ENCODE data around the gene PPFIA1. TPM values are rescaled to one million over a fixed set of nuclear protein-coding genes. Genes with fewer than 3 reads are reported as not detected.

Gene PPFIA1
- total and polyA plus RNA-seq, 10 of the 15 experiments (the other 5 are each of a cell fraction or from before 2014, with no cell fraction given), result 5.2 to 26.2 (median 15.8) TPM

DNA sequence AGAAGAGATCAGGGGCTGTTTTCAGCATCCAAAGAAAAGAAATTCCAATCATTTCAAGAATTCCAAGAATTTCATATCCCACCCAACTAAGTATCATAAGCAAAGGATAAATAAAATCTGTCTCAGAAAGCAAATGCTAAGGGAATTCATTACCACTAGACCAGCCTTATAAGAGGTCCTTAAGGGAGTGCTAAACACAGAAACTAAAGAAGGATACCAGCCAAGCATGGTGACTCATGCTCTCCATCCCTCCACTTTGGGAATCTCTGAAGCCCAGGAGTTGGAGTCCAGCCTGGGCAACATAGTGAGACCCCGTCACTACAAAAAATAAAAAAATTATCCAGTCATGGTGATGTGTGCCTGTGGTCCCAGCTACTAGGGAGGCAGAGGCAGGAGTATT lies 49.6 kb upstream of the PPFIA1 start:
- peaks cover 0 to 2% of the 10 kb centered on the region in 2 experiments; a peak in 3 of 4 replicates for H3K27me3 ChIP-seq (replicated peaks in 1 of 2; ENCODE audit: control insufficient read depth in 2 of 2, insufficient read depth in 2 of 2, low read length in 1 of 2)
- WGBS (ENCODE audit: insufficient coverage, insufficient replicate concordance, low lambda C conversion rate, missing lambda C conversion rate), result 30% methylated on average over 1 of the region's 1 CpG
- no peak for TF ChIP-seq NFIC (IDR thresholded peaks at IDR 0.05; ENCODE audit: low read depth, low read length)
- no peak for TF ChIP-seq PBX3 (IDR thresholded peaks at IDR 0.05; ENCODE audit: insufficient replicate concordance, low read depth, low read length)

DNA sequence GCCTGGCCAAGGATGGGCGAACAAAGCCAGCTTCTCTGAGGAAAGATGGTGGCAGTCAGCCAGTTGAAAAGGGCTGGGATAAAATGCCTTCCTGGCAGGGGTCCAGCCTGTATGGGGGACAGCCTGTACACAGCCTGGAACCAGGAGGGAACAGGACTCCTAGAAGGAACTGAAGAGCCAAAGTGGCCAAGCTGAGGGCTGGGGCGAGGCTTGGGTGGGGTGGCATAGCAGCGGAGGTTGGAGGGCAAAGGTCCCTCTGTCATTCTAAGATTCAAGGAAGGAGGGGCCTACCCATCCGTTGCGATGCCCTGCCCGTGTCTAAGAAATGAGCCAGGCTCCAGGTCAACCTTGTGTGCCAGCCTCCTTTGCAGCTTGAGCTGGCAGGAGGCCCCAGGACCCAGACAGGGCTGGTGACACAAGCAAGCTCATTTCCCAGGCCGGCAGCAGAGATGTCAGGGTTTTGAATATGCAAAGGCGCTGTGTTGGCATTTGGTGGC lies 44.8 kb upstream of the PPFIA1 start:
- RAD21 ChIA-PET (ENCODE audit: unreplicated experiment), result no interaction called here
- no peaks in the 10 kb centered on the region for H3K79me2 ChIP-seq (ENCODE audit: control insufficient read depth, insufficient read depth, low read length)
- intact Hi-C loops (cut with micrococcal nuclease; ENCODE audit: unreplicated experiment) (no loop called here), in situ Hi-C loops (cut with MboI) (no loop called here)
- H4K20me1 ChIP-seq (ENCODE audit: control insufficient read depth, insufficient read depth), result no peaks in the 10 kb centered on the region
- H3K9ac ChIP-seq (ENCODE audit: control insufficient read depth, insufficient read depth, low read length), result no peak overlapping the region
- no peak for FAIRE-seq
- no peaks in the 10 kb centered on the region for H3K4me1 ChIP-seq (ENCODE audit: control insufficient read depth, insufficient read depth, low read length)
- H3K4me2 ChIP-seq (ENCODE audit: control insufficient read depth, insufficient read depth), result no peak overlapping the region
- WGBS (ENCODE audit: insufficient coverage, insufficient replicate concordance, low lambda C conversion rate, missing lambda C conversion rate), result 41% methylated on average over 8 of the region's 8 CpGs
- CTCF ChIA-PET, result interaction anchor here (1.3 kb wide), 1 partner anchor 21 kb away, joined by 4 read pairs; no protein-coding TSS in a partner anchor
- POLR2A ChIA-PET, result no interaction called here
- peaks cover 0 to 4% of the 10 kb centered on the region in 2 experiments; a peak in 3 of 4 replicates for H3K27me3 ChIP-seq (replicated peaks in 1 of 2; ENCODE audit: control insufficient read depth in 2 of 2, insufficient read depth in 2 of 2, low read length in 1 of 2)
- no TSS peak for BruUV-seq (replicated peaks)
- no peak for ATAC-seq
- H2AFZ ChIP-seq (ENCODE audit: control insufficient read depth, low read depth, low read length), result no peak overlapping the region
- no peaks in the 10 kb centered on the region for H3K36me3 ChIP-seq (ENCODE audit: control insufficient read depth in 2 of 2, insufficient read depth in 2 of 2, low read length in 1 of 2)
- no peak for DNase-seq (ENCODE audit: low read depth, low spot score)
- no peaks in the 10 kb centered on the region; the same call in 2 of the 3 replicates for H3K9me3 ChIP-seq (replicated peaks; ENCODE audit: control insufficient read depth, insufficient read depth, low read length)
- no peak overlapping the region for H3K4me3 ChIP-seq
- no peak overlapping the region for H3K27ac ChIP-seq (ENCODE audit: control insufficient read depth, insufficient read depth)
- SMC1A ChIA-PET (ENCODE audit: uncharacterized antibody, unreplicated experiment), result no interaction called here
- no peak for TF ChIP-seq MAX (IDR thresholded peaks at IDR 0.05; ENCODE audit: low read depth, low read length)
- no peak for TF ChIP-seq CREM (IDR thresholded peaks at IDR 0.05; ENCODE audit: low read depth)
- TF ChIP-seq, protein P1, sequence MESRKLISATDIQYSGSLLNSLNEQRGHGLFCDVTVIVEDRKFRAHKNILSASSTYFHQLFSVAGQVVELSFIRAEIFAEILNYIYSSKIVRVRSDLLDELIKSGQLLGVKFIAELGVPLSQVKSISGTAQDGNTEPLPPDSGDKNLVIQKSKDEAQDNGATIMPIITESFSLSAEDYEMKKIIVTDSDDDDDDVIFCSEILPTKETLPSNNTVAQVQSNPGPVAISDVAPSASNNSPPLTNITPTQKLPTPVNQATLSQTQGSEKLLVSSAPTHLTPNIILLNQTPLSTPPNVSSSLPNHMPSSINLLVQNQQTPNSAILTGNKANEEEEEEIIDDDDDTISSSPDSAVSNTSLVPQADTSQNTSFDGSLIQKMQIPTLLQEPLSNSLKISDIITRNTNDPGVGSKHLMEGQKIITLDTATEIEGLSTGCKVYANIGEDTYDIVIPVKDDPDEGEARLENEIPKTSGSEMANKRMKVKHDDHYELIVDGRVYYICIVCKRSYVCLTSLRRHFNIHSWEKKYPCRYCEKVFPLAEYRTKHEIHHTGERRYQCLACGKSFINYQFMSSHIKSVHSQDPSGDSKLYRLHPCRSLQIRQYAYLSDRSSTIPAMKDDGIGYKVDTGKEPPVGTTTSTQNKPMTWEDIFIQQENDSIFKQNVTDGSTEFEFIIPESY (IDR thresholded peaks at IDR 0.05), result no peak
- TF ChIP-seq MEF2A (IDR thresholded peaks at IDR 0.05; ENCODE audit: insufficient read depth, low read depth, low read length), result no peak
- no peak for TF ChIP-seq STAT3 (IDR thresholded peaks at IDR 0.05; ENCODE audit: low read depth, low read length)
- no peak for TF ChIP-seq KAT2A (conservative IDR thresholded peaks at IDR 0.05; ENCODE audit: control insufficient read depth, low read depth, low read length)
- TF ChIP-seq LARP7 (IDR thresholded peaks at IDR 0.05), result no peak
- TF ChIP-seq ESRRA (IDR thresholded peaks at IDR 0.05; ENCODE audit: low read length), result no peak
- TF ChIP-seq, protein P2, sequence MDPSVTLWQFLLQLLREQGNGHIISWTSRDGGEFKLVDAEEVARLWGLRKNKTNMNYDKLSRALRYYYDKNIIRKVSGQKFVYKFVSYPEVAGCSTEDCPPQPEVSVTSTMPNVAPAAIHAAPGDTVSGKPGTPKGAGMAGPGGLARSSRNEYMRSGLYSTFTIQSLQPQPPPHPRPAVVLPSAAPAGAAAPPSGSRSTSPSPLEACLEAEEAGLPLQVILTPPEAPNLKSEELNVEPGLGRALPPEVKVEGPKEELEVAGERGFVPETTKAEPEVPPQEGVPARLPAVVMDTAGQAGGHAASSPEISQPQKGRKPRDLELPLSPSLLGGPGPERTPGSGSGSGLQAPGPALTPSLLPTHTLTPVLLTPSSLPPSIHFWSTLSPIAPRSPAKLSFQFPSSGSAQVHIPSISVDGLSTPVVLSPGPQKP (IDR thresholded peaks at IDR 0.05; ENCODE audit: low read depth, low read length), result no peak
- TF ChIP-seq NFYB (IDR thresholded peaks at IDR 0.05; ENCODE audit: insufficient read depth, low read depth, low read length), result no peak
- TF ChIP-seq POLR2A (IDR thresholded peaks at IDR 0.05; ENCODE audit: low read depth, low read length), result no peak
- no peak for TF ChIP-seq YY1 (IDR thresholded peaks at IDR 0.05; ENCODE audit: low read depth, low read length)

More for the DNA sequence above, 49.6 kb upstream of the PPFIA1 start:
- H3K9ac ChIP-seq (ENCODE audit: control insufficient read depth, insufficient read depth, low read length), result no peak overlapping the region
- no peaks in the 10 kb centered on the region for H3K4me1 ChIP-seq (ENCODE audit: control insufficient read depth, insufficient read depth, low read length)
- SMC1A ChIA-PET (ENCODE audit: uncharacterized antibody, unreplicated experiment), result interaction anchor here (0.6 kb wide), 2 partner anchors 20 to 137 kb away, joined by 3 read pairs; no protein-coding TSS in a partner anchor
- H3K9me3 ChIP-seq (replicated peaks; ENCODE audit: control insufficient read depth, insufficient read depth, low read length), result no peaks in the 10 kb centered on the region; the same call in 2 of the 3 replicates
- CTCF ChIA-PET, result no interaction called here
- FAIRE-seq, result no peak
- no peak overlapping the region for H2AFZ ChIP-seq (ENCODE audit: control insufficient read depth, low read depth, low read length)
- no peak for ATAC-seq
- H3K4me2 ChIP-seq (ENCODE audit: control insufficient read depth, insufficient read depth), result no peak overlapping the region
- in situ Hi-C loops (cut with MboI), result no loop called here
- no peak overlapping the region for H3K27ac ChIP-seq (ENCODE audit: control insufficient read depth, insufficient read depth)
- RAD21 ChIA-PET (ENCODE audit: unreplicated experiment), result no interaction called here
- intact Hi-C loops (cut with micrococcal nuclease; ENCODE audit: unreplicated experiment), result no loop called here
- H3K4me3 ChIP-seq, result no peak overlapping the region
- POLR2A ChIA-PET, result interaction anchor here (0.6 kb wide), 1 partner anchor 252 kb away, joined by 4 read pairs; no protein-coding TSS in a partner anchor
- no peaks in the 10 kb centered on the region for H3K79me2 ChIP-seq (ENCODE audit: control insufficient read depth, insufficient read depth, low read length)
- H3K36me3 ChIP-seq (ENCODE audit: control insufficient read depth in 2 of 2, insufficient read depth in 2 of 2, low read length in 1 of 2), result no peaks in the 10 kb centered on the region
- no peak for DNase-seq (ENCODE audit: low read depth, low spot score)
- no TSS peak for BruUV-seq (replicated peaks)
- no peaks in the 10 kb centered on the region for H4K20me1 ChIP-seq (ENCODE audit: control insufficient read depth, insufficient read depth)

Data from GM12878 (cell line).